ENCODE results near the gene NPBWR2. TPM values are rescaled to one million over a fixed set of nuclear protein-coding genes. Genes with fewer than 3 reads are reported as not detected.
"Not testable (repeated sequence)": the region's sequence is repeated elsewhere in the genome, so short reads cannot be mapped to it uniquely, and the experiment has no call there.

NPBWR2 gene
- polyA plus RNA-seq, 1 of the 3 experiments (the other 2 are of a cell fraction) = not detected

- Histone ChIP-seq H2AFZ (ENCODE audit: low read depth) (no peak overlapping the region), H3K4me1 (ENCODE audit: control insufficient read depth in 1 of 2, insufficient read depth in 2 of 2, low read depth in 1 of 2, low read length in 1 of 2) (peaks cover 0 to 4% of the 10 kb centered on the region in 2 experiments; a peak in 1 of 4 replicates), H3K9ac (no peak overlapping the region), H3K36me3 (replicated peaks in 1 of 2; ENCODE audit: control insufficient read depth in 1 of 2, insufficient read depth in 2 of 2, low read length in 1 of 2) (no peaks in the 10 kb centered on the region), H3F3A (replicated peaks; ENCODE audit: insufficient read depth) (no peaks in the 10 kb centered on the region), H3K4me3 (ENCODE audit: low read depth in 2 of 2, low read length in 1 of 2) (no peak overlapping the region), H3K27ac (ENCODE audit: low read depth in 2 of 2, low read length in 1 of 2) (no peak overlapping the region), H3K4me2 (no peak overlapping the region), H3K9me3 (no peaks in the 10 kb centered on the region), H3K9me2 (no peaks in the 10 kb centered on the region), H4K20me1 (ENCODE audit: insufficient read depth) (no peaks in the 10 kb centered on the region), H3K79me2 (ENCODE audit: insufficient read depth) (no peaks in the 10 kb centered on the region), H3K27me3 (ENCODE audit: insufficient read depth) (no peaks in the 10 kb centered on the region)
- DNase-seq = no peak
- ChIA-PET POLR2A (no interaction called here), CTCF (interaction anchor here (0.6 kb wide), 1 partner anchor 9 kb away, joined by 3 read pairs; no protein-coding TSS in a partner anchor)
- WGBS (ENCODE audit: low lambda C conversion rate) = 56% methylated on average over 6 of the region's 11 CpGs
- TF ChIP-seq TCF12 (IDR thresholded peaks at IDR 0.05) (no peak), NRF1 (IDR thresholded peaks at IDR 0.05; ENCODE audit: low read depth, low read length) (no peak), JUND (IDR thresholded peaks at IDR 0.05) (no peak), MAX (IDR thresholded peaks at IDR 0.05; ENCODE audit: low read depth) (no peak), RCOR1 (IDR thresholded peaks at IDR 0.05; ENCODE audit: low read length) (no peak), TAF1 (IDR thresholded peaks at IDR 0.05; ENCODE audit: borderline replicate concordance, low read depth, low read length) (no peak)
Observed at GRCh38 chr20:64129146-64129782, 21.9 kb upstream of the NPBWR2 start.

GRCh38 chr20:64123517-64123916 is 16.2 kb upstream of the NPBWR2 start:
- H3K9me2 ChIP-seq; CTCF ChIA-PET; H3K4me1 ChIP-seq (ENCODE audit: control insufficient read depth in 1 of 2, insufficient read depth in 2 of 2, low read depth in 1 of 2, low read length in 1 of 2): not testable (repeated sequence)

GRCh38 chr20:64122927-64123326 is 15.6 kb upstream of the NPBWR2 start:
- H2AFZ ChIP-seq (ENCODE audit: low read depth); H3K36me3 ChIP-seq (replicated peaks in 1 of 2; ENCODE audit: control insufficient read depth in 1 of 2, insufficient read depth in 2 of 2, low read length in 1 of 2); H3K79me2 ChIP-seq (ENCODE audit: insufficient read depth); H3K4me1 ChIP-seq (ENCODE audit: control insufficient read depth in 1 of 2, insufficient read depth in 2 of 2, low read depth in 1 of 2, low read length in 1 of 2); DNase-seq; H3K4me3 ChIP-seq (ENCODE audit: low read depth in 2 of 2, low read length in 1 of 2); H3K9ac ChIP-seq; H3F3A ChIP-seq (replicated peaks; ENCODE audit: insufficient read depth); H3K9me2 ChIP-seq; H3K27ac ChIP-seq (ENCODE audit: low read depth in 2 of 2, low read length in 1 of 2); POLR2A ChIA-PET; H4K20me1 ChIP-seq (ENCODE audit: insufficient read depth); H3K4me2 ChIP-seq; H3K9me3 ChIP-seq: not testable (repeated sequence)
- H3K27me3 ChIP-seq (ENCODE audit: insufficient read depth) = peaks cover 28% of the 10 kb centered on the region
- WGBS (ENCODE audit: low lambda C conversion rate) = 19% methylated on average over 11 of the region's 11 CpGs
- CTCF ChIA-PET = interaction anchor here (0.9 to 15.6 kb wide), 4 partner anchors 21 to 85 kb away, joined by 3 to 252 read pairs (median 18); partner anchors contain the start of genes LKAAEAR1, OPRL1 and RGS19

More at GRCh38 chr20:64123517-64123916, 16.2 kb upstream of the NPBWR2 start:
- H3K4me3 ChIP-seq (ENCODE audit: low read depth in 2 of 2, low read length in 1 of 2); H3K79me2 ChIP-seq (ENCODE audit: insufficient read depth); H3F3A ChIP-seq (replicated peaks; ENCODE audit: insufficient read depth); H3K9ac ChIP-seq; H3K4me2 ChIP-seq; H4K20me1 ChIP-seq (ENCODE audit: insufficient read depth); POLR2A ChIA-PET; H3K27ac ChIP-seq (ENCODE audit: low read depth in 2 of 2, low read length in 1 of 2); H3K36me3 ChIP-seq (replicated peaks in 1 of 2; ENCODE audit: control insufficient read depth in 1 of 2, insufficient read depth in 2 of 2, low read length in 1 of 2); DNase-seq; H2AFZ ChIP-seq (ENCODE audit: low read depth); H3K9me3 ChIP-seq: not testable (repeated sequence)
- peaks cover 28% of the 10 kb centered on the region for H3K27me3 ChIP-seq (ENCODE audit: insufficient read depth)
- WGBS (ENCODE audit: low lambda C conversion rate) = 28% methylated on average over 11 of the region's 11 CpGs

Data from SK-N-SH (cell line).